Measurements from ENCODE around the gene ZCRB1.
A peak's percentile ranks its signal among the peaks of the same experiment; 100 is the strongest.

Gene ZCRB1, protein sequence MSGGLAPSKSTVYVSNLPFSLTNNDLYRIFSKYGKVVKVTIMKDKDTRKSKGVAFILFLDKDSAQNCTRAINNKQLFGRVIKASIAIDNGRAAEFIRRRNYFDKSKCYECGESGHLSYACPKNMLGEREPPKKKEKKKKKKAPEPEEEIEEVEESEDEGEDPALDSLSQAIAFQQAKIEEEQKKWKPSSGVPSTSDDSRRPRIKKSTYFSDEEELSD

DNA sequence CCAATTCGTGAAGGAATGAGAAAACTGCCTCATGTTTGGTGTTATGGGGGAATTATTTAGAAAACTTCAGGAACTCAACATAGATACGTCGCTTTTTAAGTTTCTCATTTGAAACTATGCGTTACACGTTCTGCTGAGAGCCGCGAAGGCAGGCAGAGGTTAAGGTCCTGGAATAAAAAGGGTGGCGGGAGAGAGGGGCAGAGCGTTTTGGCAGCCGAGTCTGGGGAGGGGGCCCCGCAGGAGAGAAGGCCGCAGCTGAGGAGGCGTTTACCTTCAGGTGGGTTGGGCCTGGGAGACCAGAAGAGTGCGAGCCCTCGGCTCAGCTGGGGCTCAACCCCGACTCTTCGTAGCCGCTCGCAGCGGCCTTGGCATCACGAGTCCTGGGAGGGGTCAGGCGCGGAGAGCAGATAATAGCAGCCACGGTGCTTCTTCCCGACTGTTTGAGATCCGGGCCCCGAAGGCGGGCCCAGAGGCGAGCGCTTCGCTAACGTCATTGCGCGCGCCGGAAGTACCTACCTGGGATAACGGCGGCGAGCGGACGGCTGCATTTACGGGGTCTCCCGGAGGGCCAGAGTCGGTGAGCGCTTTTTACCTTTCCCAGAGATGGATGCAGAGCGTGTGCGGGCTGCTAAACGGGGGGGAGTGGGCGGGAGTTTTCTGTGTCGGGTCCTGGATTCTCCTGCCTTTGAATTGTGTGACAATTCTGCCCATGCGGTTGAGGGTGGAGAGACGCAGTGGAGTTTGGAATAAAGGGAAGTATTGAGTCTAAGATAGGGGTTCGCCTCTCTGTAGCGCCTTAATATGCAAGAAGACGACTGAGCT is at the start of gene ZCRB1, which contains the start of gene PPHLN1:
Gene ZCRB1, minus strand, starts transcription at position 442 of the 822 bp plus-strand sequence. CDS start 1,992 bp downstream, outside the sequence.
Gene PPHLN1, plus strand, starts transcription at position 515 of the 822 bp plus-strand sequence. CDS start 9,736 bp downstream, outside the sequence.
- TF ChIP-seq ZNF8 (CRISPR knock-in tag; IDR thresholded peaks at IDR 0.05), result 0 out of 2 replicates have a peak, but pooled peaks have one; percentile 16
- TF ChIP-seq ZFP3 (CRISPR knock-in tag; IDR thresholded peaks at IDR 0.05), result no peak
- ATAC-seq, result peak; percentile 97

DNA sequence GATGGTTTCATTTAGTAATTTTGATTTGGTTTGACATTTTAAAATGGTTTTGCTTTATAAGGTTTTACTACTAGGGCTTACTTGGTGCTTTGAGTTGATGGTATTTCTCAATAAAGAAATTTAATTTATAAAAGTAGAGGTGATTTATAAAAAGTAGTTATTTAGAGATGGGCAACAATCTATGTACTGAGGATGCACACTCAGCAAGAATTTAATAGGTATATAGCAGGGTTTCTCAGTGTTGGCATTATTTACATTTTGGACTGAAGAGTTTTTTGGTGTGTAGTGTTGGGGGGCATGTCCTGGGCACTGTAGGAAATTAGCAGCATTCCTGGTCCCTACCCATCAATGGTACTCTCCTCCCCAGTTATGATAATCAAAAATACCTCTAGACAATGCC is 47.8 kb upstream of the ZCRB1 start:
- ATAC-seq, result no peak
- TF ChIP-seq, protein P1, sequence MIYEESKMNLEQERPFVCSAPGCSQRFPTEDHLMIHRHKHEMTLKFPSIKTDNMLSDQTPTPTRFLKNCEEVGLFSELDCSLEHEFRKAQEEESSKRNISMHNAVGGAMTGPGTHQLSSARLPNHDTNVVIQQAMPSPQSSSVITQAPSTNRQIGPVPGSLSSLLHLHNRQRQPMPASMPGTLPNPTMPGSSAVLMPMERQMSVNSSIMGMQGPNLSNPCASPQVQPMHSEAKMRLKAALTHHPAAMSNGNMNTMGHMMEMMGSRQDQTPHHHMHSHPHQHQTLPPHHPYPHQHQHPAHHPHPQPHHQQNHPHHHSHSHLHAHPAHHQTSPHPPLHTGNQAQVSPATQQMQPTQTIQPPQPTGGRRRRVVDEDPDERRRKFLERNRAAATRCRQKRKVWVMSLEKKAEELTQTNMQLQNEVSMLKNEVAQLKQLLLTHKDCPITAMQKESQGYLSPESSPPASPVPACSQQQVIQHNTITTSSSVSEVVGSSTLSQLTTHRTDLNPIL (CRISPR knock-in tag; IDR thresholded peaks at IDR 0.05; ENCODE audit: low read depth), result no peak
- TF ChIP-seq, protein P2, sequence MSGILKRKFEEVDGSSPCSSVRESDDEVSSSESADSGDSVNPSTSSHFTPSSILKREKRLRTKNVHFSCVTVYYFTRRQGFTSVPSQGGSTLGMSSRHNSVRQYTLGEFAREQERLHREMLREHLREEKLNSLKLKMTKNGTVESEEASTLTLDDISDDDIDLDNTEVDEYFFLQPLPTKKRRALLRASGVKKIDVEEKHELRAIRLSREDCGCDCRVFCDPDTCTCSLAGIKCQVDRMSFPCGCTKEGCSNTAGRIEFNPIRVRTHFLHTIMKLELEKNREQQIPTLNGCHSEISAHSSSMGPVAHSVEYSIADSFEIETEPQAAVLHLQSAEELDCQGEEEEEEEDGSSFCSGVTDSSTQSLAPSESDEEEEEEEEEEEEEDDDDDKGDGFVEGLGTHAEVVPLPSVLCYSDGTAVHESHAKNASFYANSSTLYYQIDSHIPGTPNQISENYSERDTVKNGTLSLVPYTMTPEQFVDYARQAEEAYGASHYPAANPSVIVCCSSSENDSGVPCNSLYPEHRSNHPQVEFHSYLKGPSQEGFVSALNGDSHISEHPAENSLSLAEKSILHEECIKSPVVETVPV (CRISPR knock-in tag; IDR thresholded peaks at IDR 0.05), result no peak
- no peak for TF ChIP-seq BACH2 (CRISPR knock-in tag; IDR thresholded peaks at IDR 0.05; ENCODE audit: borderline replicate concordance)
- TF ChIP-seq, protein P3, sequence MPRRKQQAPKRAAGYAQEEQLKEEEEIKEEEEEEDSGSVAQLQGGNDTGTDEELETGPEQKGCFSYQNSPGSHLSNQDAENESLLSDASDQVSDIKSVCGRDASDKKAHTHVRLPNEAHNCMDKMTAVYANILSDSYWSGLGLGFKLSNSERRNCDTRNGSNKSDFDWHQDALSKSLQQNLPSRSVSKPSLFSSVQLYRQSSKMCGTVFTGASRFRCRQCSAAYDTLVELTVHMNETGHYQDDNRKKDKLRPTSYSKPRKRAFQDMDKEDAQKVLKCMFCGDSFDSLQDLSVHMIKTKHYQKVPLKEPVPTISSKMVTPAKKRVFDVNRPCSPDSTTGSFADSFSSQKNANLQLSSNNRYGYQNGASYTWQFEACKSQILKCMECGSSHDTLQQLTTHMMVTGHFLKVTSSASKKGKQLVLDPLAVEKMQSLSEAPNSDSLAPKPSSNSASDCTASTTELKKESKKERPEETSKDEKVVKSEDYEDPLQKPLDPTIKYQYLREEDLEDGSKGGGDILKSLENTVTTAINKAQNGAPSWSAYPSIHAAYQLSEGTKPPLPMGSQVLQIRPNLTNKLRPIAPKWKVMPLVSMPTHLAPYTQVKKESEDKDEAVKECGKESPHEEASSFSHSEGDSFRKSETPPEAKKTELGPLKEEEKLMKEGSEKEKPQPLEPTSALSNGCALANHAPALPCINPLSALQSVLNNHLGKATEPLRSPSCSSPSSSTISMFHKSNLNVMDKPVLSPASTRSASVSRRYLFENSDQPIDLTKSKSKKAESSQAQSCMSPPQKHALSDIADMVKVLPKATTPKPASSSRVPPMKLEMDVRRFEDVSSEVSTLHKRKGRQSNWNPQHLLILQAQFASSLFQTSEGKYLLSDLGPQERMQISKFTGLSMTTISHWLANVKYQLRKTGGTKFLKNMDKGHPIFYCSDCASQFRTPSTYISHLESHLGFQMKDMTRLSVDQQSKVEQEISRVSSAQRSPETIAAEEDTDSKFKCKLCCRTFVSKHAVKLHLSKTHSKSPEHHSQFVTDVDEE (CRISPR knock-in tag; IDR thresholded peaks at IDR 0.05), result no peak
- TF ChIP-seq TCF4 (CRISPR knock-in tag; IDR thresholded peaks at IDR 0.05; ENCODE audit: borderline replicate concordance), result no peak
- TF ChIP-seq OSR1 (CRISPR knock-in tag; IDR thresholded peaks at IDR 0.05), result no peak
- TF ChIP-seq ZNF565 (CRISPR knock-in tag; conservative IDR thresholded peaks at IDR 0.05; ENCODE audit: low read depth), result no peak

DNA sequence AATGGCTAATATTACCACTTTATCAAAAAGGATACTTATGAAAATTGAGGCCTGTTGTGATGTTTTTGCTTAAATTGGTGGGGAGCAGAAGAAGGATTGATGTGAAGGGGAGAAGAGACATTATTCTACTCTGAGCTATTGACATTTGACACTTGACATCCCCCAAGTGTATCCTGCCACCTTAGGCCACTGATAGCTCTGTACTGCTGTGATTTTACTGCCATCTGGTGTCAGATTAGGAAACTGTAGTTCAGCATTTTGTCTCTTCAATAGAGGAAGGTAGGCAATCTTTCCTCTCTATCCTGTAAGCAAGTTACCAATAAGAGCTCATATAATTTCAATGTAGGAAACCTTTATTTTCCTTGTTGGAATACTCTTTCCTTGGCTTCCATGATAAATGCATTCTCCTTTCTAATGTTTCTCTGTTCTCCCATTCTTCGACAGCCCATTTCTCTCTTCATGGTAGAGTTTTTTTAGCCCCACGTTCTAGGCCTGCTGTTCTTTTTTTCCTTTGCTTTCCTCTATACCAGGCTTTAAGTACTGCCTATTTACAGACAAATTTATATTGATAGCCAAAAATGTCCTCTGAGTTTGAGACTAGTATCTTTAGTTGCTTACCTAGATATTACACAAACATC is 46.4 kb upstream of the ZCRB1 start:
- TF ChIP-seq RARB (CRISPR knock-in tag; IDR thresholded peaks at IDR 0.05), result no peak
- TF ChIP-seq SNAI2 (CRISPR knock-in tag; IDR thresholded peaks at IDR 0.05), result no peak
- no peak for TF ChIP-seq ZNF565 (CRISPR knock-in tag; conservative IDR thresholded peaks at IDR 0.05; ENCODE audit: low read depth)
- no peak for TF ChIP-seq OSR1 (CRISPR knock-in tag; IDR thresholded peaks at IDR 0.05)
- TF ChIP-seq GLIS3 (CRISPR knock-in tag; IDR thresholded peaks at IDR 0.05), result no peak
- TF ChIP-seq ZNF70 (CRISPR knock-in tag; IDR thresholded peaks at IDR 0.05), result no peak
- TF ChIP-seq, protein P2 (CRISPR knock-in tag; IDR thresholded peaks at IDR 0.05), result no peak
- TF ChIP-seq, protein P1 (CRISPR knock-in tag; IDR thresholded peaks at IDR 0.05; ENCODE audit: low read depth), result no peak
- TF ChIP-seq ISL1 (CRISPR knock-in tag; IDR thresholded peaks at IDR 0.05), result no peak
- no peak for TF ChIP-seq ZFP3 (CRISPR knock-in tag; IDR thresholded peaks at IDR 0.05)
- no peak for TF ChIP-seq ZC3H10 (CRISPR knock-in tag; IDR thresholded peaks at IDR 0.05)
- no peak for TF ChIP-seq TOX (CRISPR knock-in tag; IDR thresholded peaks at IDR 0.05; ENCODE audit: borderline replicate concordance)
- TF ChIP-seq, protein P4, sequence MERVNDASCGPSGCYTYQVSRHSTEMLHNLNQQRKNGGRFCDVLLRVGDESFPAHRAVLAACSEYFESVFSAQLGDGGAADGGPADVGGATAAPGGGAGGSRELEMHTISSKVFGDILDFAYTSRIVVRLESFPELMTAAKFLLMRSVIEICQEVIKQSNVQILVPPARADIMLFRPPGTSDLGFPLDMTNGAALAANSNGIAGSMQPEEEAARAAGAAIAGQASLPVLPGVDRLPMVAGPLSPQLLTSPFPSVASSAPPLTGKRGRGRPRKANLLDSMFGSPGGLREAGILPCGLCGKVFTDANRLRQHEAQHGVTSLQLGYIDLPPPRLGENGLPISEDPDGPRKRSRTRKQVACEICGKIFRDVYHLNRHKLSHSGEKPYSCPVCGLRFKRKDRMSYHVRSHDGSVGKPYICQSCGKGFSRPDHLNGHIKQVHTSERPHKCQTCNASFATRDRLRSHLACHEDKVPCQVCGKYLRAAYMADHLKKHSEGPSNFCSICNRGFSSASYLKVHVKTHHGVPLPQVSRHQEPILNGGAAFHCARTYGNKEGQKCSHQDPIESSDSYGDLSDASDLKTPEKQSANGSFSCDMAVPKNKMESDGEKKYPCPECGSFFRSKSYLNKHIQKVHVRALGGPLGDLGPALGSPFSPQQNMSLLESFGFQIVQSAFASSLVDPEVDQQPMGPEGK (CRISPR knock-in tag; IDR thresholded peaks at IDR 0.05; ENCODE audit: borderline replicate concordance), result no peak
- no peak for TF ChIP-seq PPARA (CRISPR knock-in tag; IDR thresholded peaks at IDR 0.05; ENCODE audit: borderline replicate concordance)
- TF ChIP-seq ZFP30 (CRISPR knock-in tag; IDR thresholded peaks at IDR 0.05), result no peak
- ATAC-seq, result peak; percentile 86
